Natural killer cell (primary cell): ENCODE data around the gene PCP4L1. TPM values are rescaled to one million over a fixed set of nuclear protein-coding genes. Genes with fewer than 3 reads are reported as not detected.
A peak's percentile ranks its signal among the peaks of the same experiment; 100 is the strongest.

Source experiments
- ATAC-seq, 3 donors: fragments of 150-1000 bp in 2 of 3; fragments of 200-7000 bp in 1 of 3; cut with Tn5 transposase; 1 replicate in 1 of 3; 2 replicates in 2 of 3; pipeline ENCODE4 v1.10.0; 2021; ENCODE audit warnings: mild to moderate bottlenecking in 2 of 3, moderate library complexity in 2 of 3
- DNase-seq, 2 donors: peaks; one replicate each; pipeline versions ENCODE4 v3.0.0 to v3.0.0-alpha.2; 2013 to 2021; ENCODE audit warnings: mixed read lengths in 1 of 2
- H3K27ac ChIP-seq: one replicate; pipeline ENCODE4 v1.5.1; 2013; ENCODE audit warnings: mild to moderate bottlenecking, low read length
- H3K27me3 ChIP-seq: one replicate; pipeline ENCODE4 v1.6.1; 2013; ENCODE audit warnings: low read length; ENCODE audit not compliant: control insufficient read depth, insufficient read depth
- H3K36me3 ChIP-seq: one replicate; pipeline ENCODE4 v1.6.1; 2013; ENCODE audit warnings: low read length; ENCODE audit not compliant: control insufficient read depth, insufficient read depth
- H3K4me1 ChIP-seq: one replicate; pipeline ENCODE4 v1.6.1; 2013; ENCODE audit warnings: low read length; ENCODE audit not compliant: control insufficient read depth, insufficient read depth
- H3K4me3 ChIP-seq: one replicate; pipeline ENCODE4 v1.5.1; 2013; ENCODE audit warnings: low read length
- H3K9me3 ChIP-seq: one replicate; pipeline ENCODE4 v1.6.1; 2013; ENCODE audit warnings: low read length; ENCODE audit not compliant: control insufficient read depth, insufficient read depth
- H3K27ac Mint-ChIP-seq, 2 donors: one replicate each; pipeline ENCODE4 v1.8.0; 2022; ENCODE audit warnings: mild to moderate bottlenecking in 2 of 2, mixed read lengths in 2 of 2, moderate library complexity in 1 of 2
- H3K27me3 Mint-ChIP-seq, 2 donors: one replicate each; pipeline ENCODE4 v1.8.0; 2022; ENCODE audit warnings: low read depth in 2 of 2, mixed read lengths in 2 of 2
- H3K36me3 Mint-ChIP-seq: one replicate; pipeline ENCODE4 v1.8.0; 2022; ENCODE audit warnings: mixed read lengths
- H3K4me1 Mint-ChIP-seq, 2 donors: one replicate each; pipeline ENCODE4 v1.8.0; 2022; ENCODE audit warnings: mixed read lengths in 2 of 2
- H3K4me3 Mint-ChIP-seq: one replicate; pipeline ENCODE4 v1.8.0; 2022; ENCODE audit warnings: mild to moderate bottlenecking, moderate library complexity, mixed read lengths
- H3K9me3 Mint-ChIP-seq, 2 donors: one replicate each; pipeline ENCODE4 v1.8.0; 2022; ENCODE audit warnings: mixed read lengths in 2 of 2
- WGBS: methylation state at CpG from one replicate; pipeline ENCODE4 v1.1.7; 2013; ENCODE audit warnings: missing lambda C conversion rate; ENCODE audit not compliant: insufficient coverage; 5-methylcytosine and 5-hydroxymethylcytosine counted together
- intact Hi-C: fragments of 100-400 bp; cut with micrococcal nuclease; formaldehyde crosslinking; loops from one replicate; pipeline ENCODE4 v1.14.2; 2022
- total RNA-seq, 4 donors: library from RNA; stranded (reverse); fragments of 120-200 nt in 1 of 4; gene quantifications; one replicate each; pipeline versions ENCODE4 v1.2.3 to v1.2.4, GENCODE V29; 2013 to 2022
- TF ChIP-seq, protein P1 (sequence below): fragments of 200-600 bp; IDR thresholded peaks from one replicate; pipeline ENCODE4 v1.8.0; 2022; ENCODE audit warnings: antibody characterized with exemption

PCP4L1 gene
- total RNA-seq, 3 donors from 2014 or later (not counting 1 experiment from before 2014, with no cell fraction given) = not detected

- H3K4me3 ChIP-seq = no peak overlapping the region
- H3K9me3 ChIP-seq = no peaks in the 10 kb centered on the region
- peak overlapping the region; percentile 41 for H3K27ac ChIP-seq
- Mint-ChIP-seq H3K36me3 (no peaks in the 10 kb centered on the region), H3K4me3 (peak overlapping the region; percentile 21), H3K9me3 (no peaks in the 10 kb centered on the region), H3K4me1 (peaks cover 28% of the 10 kb centered on the region in 2 donors), H3K27me3 (no peaks in the 10 kb centered on the region), H3K27ac (peak overlapping the region; percentile 90 to 96)
- intact Hi-C loops = loop anchor here (5.0 kb wide), 1 partner anchor 80 kb away; the partner anchor contains the start of gene TOMM40L
- peaks cover 9% of the 10 kb centered on the region for H3K36me3 ChIP-seq
- TF ChIP-seq, protein P1, sequence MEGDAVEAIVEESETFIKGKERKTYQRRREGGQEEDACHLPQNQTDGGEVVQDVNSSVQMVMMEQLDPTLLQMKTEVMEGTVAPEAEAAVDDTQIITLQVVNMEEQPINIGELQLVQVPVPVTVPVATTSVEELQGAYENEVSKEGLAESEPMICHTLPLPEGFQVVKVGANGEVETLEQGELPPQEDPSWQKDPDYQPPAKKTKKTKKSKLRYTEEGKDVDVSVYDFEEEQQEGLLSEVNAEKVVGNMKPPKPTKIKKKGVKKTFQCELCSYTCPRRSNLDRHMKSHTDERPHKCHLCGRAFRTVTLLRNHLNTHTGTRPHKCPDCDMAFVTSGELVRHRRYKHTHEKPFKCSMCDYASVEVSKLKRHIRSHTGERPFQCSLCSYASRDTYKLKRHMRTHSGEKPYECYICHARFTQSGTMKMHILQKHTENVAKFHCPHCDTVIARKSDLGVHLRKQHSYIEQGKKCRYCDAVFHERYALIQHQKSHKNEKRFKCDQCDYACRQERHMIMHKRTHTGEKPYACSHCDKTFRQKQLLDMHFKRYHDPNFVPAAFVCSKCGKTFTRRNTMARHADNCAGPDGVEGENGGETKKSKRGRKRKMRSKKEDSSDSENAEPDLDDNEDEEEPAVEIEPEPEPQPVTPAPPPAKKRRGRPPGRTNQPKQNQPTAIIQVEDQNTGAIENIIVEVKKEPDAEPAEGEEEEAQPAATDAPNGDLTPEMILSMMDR = no peak
- no peaks in the 10 kb centered on the region for H3K27me3 ChIP-seq
- WGBS = 77% methylated on average over 7 of the region's 7 CpGs
- ATAC-seq (no peak), DNase-seq (peak in 1 of 2 donors; percentile 51)
- peaks cover 28% of the 10 kb centered on the region for H3K4me1 ChIP-seq
Observed at GRCh38 chr1:161307230-161307768, 48.8 kb downstream of the PCP4L1 start.

DNA sequence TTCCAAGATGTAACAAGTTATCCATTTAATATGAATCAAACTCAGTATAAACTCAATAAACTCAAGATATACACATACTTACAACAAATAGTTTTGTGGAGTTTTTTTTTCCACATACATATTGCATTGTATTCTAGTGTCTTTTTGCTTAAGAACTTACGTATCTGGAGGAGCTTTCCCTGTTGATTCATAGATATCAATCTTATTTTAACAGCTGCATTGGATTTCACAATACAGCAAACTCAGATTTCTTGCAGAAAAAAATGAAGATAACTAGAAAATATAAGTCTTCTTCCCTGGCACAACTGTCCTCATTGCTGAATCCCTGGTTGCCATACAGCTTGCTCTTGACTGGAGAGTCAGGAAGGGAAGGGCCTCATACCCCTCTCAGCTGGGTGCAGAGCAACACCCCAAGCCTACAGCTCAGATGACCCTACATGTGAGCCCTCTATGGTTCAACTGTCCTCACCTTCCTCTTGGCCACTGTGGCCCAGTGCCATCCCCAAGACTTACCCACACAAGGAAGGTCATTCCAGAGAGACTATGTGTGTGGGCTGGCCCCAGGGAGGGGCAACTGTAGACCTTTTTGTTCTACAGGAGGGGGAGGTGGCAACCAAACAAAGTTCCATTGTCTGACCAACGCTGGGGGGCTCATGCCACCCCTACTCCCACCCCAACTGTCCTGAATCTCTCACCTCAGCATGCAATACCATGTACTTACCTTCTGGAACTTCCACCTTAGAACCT lies 49.5 kb downstream of the PCP4L1 start:
- no peaks in the 10 kb centered on the region for H3K9me3 ChIP-seq
- DNase-seq (no peak), ATAC-seq (no peak)
- no peaks in the 10 kb centered on the region for H3K36me3 Mint-ChIP-seq
- H3K27ac Mint-ChIP-seq = peak overlapping the region; percentile 90 to 96
- no peaks in the 10 kb centered on the region for H3K9me3 Mint-ChIP-seq
- TF ChIP-seq, protein P1 = no peak
- no peak overlapping the region for H3K27ac ChIP-seq
- H3K27me3 Mint-ChIP-seq = no peaks in the 10 kb centered on the region
- peaks cover 28% of the 10 kb centered on the region for H3K4me1 ChIP-seq
- H3K4me1 Mint-ChIP-seq = peaks cover 28% of the 10 kb centered on the region in 2 donors
- H3K27me3 ChIP-seq = no peaks in the 10 kb centered on the region
- no peak overlapping the region for H3K4me3 Mint-ChIP-seq
- peaks cover 3% of the 10 kb centered on the region for H3K36me3 ChIP-seq
- WGBS = 50% methylated on average over 1 of the region's 2 CpGs
- intact Hi-C loops = loop anchor here (5.0 kb wide), 1 partner anchor 81 kb away; the partner anchor contains the start of gene TOMM40L
- H3K4me3 ChIP-seq = no peak overlapping the region

DNA sequence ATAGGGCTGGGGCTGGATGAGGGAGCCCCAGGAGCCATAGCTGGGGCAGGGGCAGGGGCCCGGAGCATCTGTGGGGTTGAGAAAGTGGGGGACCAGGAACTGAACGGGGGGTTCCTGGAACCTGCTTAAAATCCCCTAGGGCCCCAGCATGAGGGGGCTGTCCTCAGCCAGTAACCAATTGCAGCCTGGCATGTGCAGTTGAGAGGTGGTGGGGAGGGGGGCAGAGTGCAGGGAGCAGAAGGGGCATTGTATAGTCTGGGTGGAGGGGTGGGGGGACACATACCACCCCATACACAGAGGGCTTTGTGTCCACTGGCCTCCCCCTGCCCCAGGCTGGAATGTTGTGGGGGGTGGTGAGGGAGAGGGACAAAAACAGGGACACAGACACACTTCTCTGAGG lies 51.3 kb downstream of the PCP4L1 start, which contains the start of gene MPZ:
Gene MPZ, minus strand, starts transcription at position 101 of the 400 bp plus-strand sequence. Its CDS starts 63 bp downstream, at position 38.
- Histone ChIP-seq H3K27ac (no peak within 1 kb of the TSS), H3K9me3 (no peaks in the 10 kb centered on the region), H3K27me3 (no peaks in the 10 kb centered on the region), H3K36me3 (no peaks in the 10 kb centered on the region), H3K4me1 (peaks cover 34% of the 10 kb centered on the region), H3K4me3 (no peak within 1 kb of the TSS)
- TF ChIP-seq, protein P1 = no peak
- no peaks in the 10 kb centered on the region for H3K9me3 Mint-ChIP-seq
- DNase-seq (no peak), ATAC-seq (no peak)
- H3K4me1 Mint-ChIP-seq = peaks cover 28 to 34% of the 10 kb centered on the region in 2 donors
- no peaks in the 10 kb centered on the region for H3K36me3 Mint-ChIP-seq
- intact Hi-C loops = loop anchor here (5.0 kb wide), 1 partner anchor 83 kb away; the partner anchor contains the start of gene TOMM40L
- H3K4me3 Mint-ChIP-seq = no peak within 1 kb of the TSS
- peak within 1 kb of the TSS; percentile 90 to 96 for H3K27ac Mint-ChIP-seq
- no peaks in the 10 kb centered on the region for H3K27me3 Mint-ChIP-seq
- 79% methylated on average over 2 of the region's 2 CpGs for WGBS
